Neural cell (in vitro differentiated cells): Measurements from ENCODE around the gene SRC.

ENCODE experiments used
- EP300 ChIP-seq: fragments of 450-650 bp; conservative IDR thresholded peaks from 2 replicates; pipeline ENCODE4 v1.6.1; 2014; ENCODE audit warnings: antibody characterized with exemption, mild to moderate bottlenecking, moderate library complexity; ENCODE audit not compliant: poor library complexity, severe bottlenecking
- EZH2 ChIP-seq: fragments of 200-600, 300-800 bp; shearing (Covaris generic), sonication (generic); IDR thresholded peaks from 2 replicates; pipeline ENCODE4 v1.6.1; 2014; ENCODE audit warnings: antibody characterized with exemption, low read length, borderline replicate concordance, mild to moderate bottlenecking; ENCODE audit not compliant: insufficient read depth, poor library complexity, severe bottlenecking
- POLR2AphosphoS5 ChIP-seq: IDR thresholded peaks from 2 replicates; pipeline ENCODE4 v1.6.1; 2012
- RAD21 ChIP-seq: fragments of 450-650 bp; conservative IDR thresholded peaks from 2 replicates; pipeline ENCODE4 v1.6.1; 2014; ENCODE audit warnings: antibody characterized with exemption, mild to moderate bottlenecking, moderate library complexity
- SMC3 ChIP-seq: fragments of 450-650 bp; conservative IDR thresholded peaks from 2 replicates; pipeline ENCODE4 v1.6.1; 2014; ENCODE audit warnings: antibody characterized with exemption, mild to moderate bottlenecking, moderate library complexity; ENCODE audit not compliant: poor library complexity
- TF ChIP-seq, protein P1 (sequence below): fragments of 450-650 bp; IDR thresholded peaks from 2 replicates; pipeline ENCODE4 v1.5.1; 2014; ENCODE audit warnings: antibody characterized with exemption, mild to moderate bottlenecking, moderate library complexity; ENCODE audit not compliant: poor library complexity, severe bottlenecking

DNA sequence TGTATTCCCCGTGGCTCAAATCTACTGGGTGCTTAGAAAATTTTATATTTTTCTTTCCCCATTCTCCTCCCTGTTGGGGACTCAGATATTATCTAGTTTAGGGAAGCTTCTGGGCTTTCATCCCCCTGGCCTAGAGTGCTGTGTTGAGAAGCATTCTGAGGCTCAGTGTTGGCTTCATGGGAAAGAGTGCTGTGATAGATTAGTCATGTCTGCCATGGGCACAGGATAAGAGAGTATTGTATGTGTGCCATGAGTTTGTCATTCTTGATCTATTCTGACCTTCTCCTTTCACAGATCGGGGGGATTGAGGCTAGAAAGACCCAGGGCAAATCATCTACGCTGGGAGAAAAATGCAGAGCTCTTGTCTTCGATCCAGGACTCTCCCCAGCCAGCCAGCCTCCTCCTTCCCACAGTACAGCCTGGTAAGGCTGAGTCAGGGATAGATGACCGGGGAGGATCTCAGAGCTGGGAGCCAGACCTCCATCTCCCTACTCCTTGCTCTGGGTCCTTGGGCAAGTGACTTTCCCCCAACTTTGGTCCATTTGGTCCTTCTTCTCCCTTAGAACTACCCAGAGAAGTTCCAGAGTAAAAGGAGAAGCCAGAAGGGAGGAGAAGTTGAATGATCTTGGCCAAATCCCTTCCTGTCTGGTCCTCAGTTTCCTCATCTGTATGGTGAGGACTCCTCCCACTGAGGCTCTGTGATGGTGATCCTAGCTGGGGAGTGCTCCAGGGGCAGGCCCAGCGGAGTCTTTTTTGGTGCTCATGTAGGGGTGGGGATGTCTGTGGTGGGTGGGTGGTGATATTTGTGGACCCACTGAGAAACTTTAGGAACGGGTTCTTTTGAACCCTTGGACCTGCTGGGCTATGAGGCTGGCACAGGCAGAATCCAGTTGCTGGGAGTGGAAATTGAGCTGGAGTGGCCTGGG is 5.0 kb downstream of the SRC start:
- TF ChIP-seq, protein P1, sequence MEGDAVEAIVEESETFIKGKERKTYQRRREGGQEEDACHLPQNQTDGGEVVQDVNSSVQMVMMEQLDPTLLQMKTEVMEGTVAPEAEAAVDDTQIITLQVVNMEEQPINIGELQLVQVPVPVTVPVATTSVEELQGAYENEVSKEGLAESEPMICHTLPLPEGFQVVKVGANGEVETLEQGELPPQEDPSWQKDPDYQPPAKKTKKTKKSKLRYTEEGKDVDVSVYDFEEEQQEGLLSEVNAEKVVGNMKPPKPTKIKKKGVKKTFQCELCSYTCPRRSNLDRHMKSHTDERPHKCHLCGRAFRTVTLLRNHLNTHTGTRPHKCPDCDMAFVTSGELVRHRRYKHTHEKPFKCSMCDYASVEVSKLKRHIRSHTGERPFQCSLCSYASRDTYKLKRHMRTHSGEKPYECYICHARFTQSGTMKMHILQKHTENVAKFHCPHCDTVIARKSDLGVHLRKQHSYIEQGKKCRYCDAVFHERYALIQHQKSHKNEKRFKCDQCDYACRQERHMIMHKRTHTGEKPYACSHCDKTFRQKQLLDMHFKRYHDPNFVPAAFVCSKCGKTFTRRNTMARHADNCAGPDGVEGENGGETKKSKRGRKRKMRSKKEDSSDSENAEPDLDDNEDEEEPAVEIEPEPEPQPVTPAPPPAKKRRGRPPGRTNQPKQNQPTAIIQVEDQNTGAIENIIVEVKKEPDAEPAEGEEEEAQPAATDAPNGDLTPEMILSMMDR: no peak
- TF ChIP-seq SMC3 (no peak), POLR2AphosphoS5 (no peak), EZH2 (no peak), RAD21 (no peak), EP300 (no peak)
